HG03439 (cell line): Measurements from ENCODE around the gene PPP1R12A.
"Not testable (repeated sequence)": the region's sequence is repeated elsewhere in the genome, so short reads cannot be mapped to it uniquely, and the experiment has no call there.

Source experiments
- ATAC-seq: cut with Tn5 transposase; IDR thresholded peaks from one replicate; pipeline ENCODE4 v1.9.1; 2021; ENCODE audit warnings: mild to moderate bottlenecking, moderate library complexity; ENCODE audit not compliant: unreplicated experiment

Gene PPP1R12A

DNA sequence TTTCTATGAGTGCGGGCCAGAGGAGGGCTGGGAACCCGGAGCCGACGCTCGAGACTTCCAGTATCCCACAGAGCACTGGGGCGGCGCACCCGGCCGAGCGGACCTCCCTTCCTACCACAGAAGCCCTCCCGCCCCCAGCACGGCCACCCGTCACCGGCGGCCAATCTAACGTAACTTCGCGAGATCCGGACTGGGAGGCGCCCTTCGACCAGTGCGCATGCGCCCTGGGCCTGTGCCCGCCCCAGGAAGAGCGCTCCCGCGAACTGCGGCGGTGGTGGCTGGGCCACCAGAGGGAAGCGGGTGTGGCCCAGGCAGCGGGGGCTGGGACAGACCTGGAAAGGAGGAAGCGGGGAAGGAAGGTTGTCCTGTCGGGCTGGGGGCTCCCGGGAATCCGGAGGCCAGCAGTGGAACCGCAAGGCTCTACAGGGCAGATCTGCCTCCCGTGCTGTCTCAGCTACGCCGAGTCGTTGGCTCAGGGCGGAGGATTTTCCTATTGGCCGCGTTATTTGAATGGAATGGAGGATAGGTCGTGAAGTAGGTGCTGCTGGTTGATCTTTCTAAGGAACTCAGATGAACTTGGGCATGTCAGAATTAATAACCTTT is at the start of gene PPP1R12A:
Gene PPP1R12A, minus strand, starts transcription at position 77 of the 603 bp plus-strand sequence. CDS start 166 bp downstream, outside the sequence.
- ATAC-seq, result peak; percentile 85

DNA sequence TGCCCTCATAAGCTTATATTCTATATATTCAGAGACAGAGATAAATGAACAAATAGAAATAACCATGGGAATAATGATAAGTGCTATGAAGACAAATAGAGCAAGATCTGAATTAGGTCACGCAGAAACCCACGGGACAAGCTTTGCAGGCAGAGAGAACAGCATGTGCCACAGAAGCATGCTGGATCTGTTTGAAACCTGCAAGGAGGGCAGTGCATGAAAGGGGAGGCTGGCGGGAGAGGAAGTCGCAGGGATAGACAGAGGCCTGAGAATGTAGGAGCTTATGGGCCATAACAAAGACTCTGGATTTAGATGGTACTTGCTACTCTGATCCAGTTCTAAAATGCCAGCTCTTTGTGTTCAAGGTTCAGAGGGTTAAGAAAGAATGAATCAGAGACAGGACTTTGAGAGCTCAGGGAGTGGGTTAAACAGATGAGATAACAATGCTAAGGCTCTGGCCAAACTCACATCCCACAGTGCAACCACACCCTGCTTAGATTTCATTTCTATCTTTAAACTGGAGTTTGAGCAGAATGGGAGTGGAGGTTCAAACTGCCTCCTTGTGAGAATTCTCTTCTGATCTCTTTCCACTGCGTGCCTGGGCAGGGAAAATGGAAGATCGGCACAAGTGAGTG is 49.2 kb upstream of the PPP1R12A start:
- ATAC-seq, result no peak

DNA sequence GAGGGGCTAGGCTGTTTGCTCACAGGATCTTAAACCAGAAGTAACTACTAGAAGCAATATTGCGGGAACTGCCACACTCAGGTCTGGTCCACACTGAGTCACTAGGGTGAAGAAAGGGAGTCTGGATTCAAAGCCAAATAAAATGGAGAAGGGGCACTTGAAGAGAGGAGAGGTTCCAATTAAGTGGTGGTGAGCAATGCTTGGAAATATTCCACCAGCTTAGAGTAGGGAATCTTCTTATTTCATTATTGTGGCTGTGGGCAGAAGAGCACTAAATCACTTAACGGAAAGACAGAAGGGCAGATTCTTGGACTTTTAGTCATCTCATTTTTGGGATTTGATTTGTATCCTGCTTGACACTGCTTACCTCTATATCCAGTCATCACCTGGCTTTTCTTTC is 48.6 kb upstream of the PPP1R12A start:
- no peak for ATAC-seq

DNA sequence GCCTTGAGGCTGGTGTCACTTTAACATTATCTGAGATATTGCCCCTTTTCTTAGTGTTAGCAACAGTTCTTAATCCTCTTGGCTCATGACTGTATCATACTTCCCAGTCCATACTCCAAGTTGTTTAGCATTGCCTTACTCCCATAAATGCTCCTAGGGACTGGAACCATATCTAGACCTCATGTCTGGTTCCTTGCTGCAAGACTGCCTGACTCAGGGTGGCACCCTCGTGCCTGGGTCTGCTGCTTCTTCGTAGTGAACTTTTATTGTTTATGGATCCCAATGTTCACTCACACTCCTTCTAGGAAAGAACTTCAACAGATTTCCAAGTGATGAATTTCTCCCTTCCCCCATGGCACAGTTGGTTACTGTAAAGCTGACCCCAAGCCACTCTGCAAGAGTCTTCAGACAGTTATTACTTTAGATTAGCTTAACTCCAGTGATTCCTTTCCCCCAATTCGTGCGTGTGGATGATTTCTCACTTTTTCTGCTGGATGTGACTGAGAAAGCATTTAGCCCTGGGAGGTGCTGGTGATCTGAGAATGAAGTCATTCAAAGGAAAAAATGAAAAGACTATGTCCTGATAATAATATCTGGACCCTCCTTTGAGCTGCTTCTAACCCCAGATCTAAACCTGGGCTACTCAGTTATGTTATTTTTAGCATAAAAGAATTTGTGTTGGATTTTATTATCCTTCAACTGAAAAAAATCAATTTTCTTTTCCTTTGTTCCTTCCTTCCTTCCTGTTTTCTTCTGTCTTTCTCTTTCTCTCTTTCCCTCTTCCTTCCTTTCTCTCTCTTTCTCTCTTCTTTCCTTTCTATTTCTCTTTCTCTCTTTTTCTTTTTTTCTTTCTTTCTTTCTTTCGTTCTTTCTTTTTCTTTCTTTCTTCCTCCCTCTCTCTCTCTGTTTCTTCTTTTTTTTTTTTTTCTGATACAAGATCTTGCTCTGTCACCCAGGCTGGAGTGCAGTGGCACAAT is 47.5 kb upstream of the PPP1R12A start:
- ATAC-seq, result no peak

DNA sequence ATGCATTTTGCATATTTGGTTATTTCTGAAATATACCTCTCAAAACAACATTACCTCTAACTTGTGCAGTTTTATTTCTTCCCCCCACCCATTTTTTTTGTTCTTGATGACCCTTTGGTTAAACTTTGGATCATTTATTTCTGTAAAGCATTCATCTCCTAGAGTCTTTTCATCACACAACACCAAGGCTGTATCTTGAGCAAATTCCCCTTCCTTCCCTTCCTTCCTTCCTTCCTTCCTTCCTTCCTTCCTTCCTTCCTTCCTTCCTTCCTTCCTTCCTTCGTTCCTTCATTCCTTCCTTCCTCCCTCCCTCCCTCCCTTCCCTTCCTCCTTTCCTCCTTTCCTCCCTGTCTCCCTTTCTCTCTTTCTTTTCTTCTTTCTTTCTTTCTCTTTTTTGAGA is 43.8 kb upstream of the PPP1R12A start:
- no peak for ATAC-seq

DNA sequence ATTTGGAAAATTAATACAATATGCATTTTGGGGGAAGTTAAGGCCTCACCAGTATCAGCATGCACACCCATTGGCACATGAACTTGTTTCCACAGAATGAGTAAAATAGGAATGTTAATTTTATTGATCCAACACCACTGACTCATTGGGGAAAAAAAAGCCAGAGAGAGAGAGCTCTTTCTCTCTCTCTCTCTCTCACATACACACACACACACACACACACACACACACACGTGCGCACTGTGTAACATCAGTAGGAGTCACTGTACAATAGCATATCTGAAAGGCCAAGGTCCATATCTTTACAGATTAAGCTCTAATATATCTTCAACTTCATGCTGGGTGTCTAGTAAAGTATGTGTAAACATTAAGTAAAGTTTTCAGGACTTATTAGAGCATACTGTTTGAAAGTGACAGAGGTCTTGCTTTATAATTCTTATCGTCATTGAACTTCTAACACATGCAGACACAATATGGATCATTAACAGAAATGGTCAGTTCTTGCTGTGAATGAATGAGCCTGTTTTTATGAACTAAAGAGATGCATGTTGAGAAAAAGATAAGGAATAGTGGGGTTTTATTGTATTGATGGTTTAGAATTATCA is 43.1 kb upstream of the PPP1R12A start:
- ATAC-seq, result not testable (repeated sequence)

DNA sequence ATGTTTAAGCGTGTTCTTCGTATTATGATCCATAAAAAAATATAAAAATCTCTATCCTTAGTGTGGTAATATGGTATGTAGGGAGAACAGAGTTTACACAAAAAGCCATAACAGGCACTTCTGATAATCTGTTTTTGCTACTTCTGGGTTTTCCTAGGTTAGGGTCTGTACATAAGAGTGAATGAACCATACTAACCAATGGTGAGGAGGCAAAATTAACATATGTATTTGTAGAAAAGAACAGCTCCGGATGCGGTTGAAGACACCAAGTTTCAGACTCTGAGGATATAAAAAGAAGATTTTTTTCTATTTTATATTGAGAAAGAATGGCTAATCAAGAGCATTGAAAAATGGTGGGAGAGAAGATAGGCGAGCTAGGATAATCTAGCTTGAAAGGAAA is 40.2 kb upstream of the PPP1R12A start:
- no peak for ATAC-seq

DNA sequence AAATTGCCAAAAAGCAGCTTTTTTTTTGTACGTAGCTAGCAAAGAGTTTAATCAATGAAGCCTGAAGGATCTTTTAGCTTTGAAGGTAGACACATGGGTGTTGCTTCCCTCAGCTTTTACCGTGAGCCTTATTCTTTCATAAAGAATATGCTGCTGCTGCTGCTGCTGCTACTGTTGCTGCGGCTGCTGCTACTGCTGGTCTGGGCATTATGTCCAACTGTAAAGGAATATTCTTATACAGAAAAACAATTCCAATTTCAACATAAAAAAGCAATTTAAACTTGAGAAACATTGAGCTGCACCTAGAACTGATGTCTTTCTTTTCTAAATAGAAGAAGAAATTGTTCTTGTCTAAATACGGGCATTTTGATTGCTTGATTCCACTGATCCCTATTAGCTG is 38.9 kb upstream of the PPP1R12A start:
- no peak for ATAC-seq

DNA sequence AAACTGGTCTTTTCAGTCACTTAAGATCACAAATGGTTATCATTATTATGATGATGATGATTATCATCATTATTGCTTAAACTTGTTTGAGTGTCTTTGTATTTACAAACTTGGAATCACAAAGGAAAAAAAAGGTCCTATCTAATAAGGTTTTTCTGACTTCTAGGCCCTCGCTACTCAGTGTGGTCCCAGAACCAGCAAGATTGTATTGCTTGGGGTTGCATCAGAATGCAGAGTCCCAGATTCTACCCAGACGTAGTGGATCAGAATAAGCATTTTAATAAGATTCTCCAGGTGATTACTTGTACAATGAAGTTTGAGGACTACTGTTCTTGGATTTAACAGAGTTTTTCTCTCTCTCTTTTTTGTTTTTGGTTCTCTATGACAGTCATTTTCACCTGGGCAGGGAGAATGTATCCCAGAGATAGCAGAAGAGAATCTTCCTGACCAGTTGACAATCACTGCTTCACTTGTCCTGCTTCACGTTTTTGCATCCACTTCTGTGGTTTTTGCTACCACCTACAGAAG is 29.3 kb upstream of the PPP1R12A start:
- ATAC-seq, result no peak

DNA sequence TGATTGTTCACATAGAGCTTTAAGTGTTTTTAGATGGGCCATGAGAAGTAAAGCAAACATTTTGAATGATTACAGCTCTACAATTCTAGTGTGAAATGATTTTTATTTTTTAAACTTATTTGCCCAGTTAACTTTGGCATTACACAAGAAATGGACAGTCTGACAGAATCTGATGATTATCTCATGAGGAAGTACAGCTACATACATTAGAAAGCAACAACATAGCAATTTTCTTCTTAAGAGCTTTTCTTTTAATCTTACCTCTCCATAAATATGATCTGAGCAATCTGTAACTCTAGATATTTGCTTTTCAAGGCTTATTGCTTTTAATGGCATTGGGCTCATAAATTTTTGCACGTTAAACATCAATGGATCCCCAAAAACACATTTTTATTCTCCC is 26.5 kb upstream of the PPP1R12A start:
- no peak for ATAC-seq

DNA sequence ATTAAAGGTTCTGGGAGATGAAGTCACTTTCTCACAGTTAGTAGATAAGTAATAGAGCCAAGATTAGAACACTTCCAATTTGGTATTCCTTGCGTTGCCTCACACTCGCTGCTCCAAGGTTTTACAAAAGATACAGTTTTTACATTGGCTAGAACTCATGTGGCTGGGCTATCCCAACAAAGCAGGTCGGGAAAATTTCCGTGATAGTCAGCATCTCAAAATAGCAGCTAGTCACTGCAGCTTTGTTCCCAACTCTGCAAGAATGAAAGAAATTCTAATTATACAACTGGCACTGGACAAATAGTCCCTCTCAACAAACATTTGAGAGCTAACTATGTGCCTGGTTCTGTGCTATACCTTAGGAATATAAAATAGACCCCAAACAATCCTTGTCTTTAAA is 24.6 kb upstream of the PPP1R12A start:
- no peak for ATAC-seq

DNA sequence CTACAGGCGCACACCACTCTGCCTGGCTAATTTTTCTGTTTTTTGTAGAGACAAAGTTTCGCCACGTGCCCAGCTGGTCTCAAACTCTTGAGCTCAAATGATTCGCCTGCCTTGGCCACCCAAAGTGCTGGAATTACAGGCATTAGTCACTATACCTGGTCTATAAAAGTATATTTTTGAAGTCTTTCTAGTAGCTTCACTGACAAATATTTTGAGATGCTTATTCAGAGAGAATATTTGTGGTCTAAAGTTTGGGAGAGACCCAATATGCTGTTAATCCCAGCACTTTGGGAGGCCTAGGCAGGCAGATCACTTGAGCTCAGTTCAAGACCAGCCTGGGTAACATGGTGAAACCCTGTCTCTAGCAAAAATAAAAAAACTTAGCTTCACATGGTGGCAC is 22.0 kb upstream of the PPP1R12A start:
- no peak for ATAC-seq

DNA sequence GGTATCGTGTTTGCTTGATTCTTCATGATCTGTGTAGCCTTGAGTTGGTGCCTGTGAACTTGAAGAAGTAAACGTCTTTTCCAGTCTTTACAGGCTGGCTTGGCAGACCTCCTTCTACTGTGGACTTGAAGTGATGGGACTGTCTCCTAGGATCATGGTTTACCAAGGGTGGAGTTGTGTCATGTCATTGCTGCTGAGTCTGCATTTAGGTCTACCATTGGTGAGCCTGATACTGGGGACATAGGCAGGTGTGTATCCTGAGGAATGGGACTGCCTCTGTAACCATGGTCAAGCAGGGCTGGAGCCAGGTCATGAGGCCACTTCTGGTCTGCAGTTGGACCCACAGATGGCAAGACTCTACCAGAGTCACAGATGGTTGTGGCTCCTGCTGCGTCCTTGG is 20.7 kb upstream of the PPP1R12A start:
- no peak for ATAC-seq

DNA sequence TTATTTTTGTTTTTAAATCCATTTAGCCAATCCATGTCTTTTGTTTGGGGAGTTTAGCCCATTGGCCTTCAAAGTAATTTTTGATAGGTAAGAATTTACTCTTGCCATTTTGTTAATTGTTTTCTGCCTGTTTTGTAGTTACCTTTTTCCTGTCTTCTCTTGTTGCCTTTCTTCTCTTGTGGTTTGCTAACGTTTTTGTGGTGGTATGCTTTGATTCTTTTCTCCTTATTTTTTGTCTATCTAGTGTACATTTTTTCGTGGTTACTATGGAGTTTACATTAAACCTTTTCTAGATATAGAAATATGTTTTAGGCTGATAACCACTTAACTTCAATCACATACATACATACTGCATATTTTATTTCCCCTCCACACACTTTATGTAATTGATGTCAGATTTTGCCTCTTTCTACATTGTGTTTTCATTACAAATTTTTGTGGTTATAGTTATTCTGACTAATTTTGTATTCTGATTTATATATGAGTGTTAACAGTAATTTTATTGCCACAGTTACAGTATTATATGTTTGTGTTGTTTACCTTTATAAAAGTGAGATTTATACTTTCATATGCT is 19.2 kb upstream of the PPP1R12A start:
- no peak for ATAC-seq

DNA sequence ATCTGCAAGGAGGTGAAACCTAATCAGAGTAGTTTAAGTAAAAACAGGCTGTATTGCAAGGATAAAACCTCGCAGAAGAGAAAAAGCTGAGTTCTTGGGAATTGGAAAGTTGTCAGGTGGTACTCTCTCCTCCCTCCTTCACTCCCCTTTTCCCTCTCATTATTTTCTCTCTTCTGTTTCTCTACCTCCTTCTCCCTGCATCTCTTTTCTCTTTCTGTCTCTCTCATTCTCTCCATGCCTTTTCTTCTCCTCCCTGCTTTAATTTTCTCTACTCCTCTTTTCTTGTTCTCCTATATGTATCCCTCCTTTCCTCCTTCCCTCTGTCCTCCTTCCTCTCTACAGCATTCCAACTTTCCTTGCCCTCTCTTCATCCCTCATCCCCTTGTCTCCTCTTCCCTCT is 14.2 kb upstream of the PPP1R12A start:
- ATAC-seq, result no peak

DNA sequence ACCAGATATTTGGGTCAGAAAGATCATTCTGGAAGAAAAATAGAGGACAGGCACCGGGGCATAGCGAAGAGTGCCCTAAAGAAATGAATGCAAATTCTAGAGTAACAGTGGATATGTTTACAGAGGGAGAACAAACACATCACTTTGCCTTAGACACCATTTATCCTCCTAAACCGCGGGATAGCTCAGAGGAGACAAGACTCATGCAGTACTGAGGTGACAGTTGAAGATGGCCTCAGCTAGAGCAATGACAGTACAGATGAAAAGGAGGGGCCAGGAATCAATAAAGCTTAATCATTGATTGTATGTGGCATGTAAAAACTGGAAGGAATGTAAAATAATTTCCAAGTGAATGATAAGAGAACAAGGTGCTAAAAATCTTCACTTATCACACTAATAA is 10.5 kb upstream of the PPP1R12A start:
- ATAC-seq, result no peak

DNA sequence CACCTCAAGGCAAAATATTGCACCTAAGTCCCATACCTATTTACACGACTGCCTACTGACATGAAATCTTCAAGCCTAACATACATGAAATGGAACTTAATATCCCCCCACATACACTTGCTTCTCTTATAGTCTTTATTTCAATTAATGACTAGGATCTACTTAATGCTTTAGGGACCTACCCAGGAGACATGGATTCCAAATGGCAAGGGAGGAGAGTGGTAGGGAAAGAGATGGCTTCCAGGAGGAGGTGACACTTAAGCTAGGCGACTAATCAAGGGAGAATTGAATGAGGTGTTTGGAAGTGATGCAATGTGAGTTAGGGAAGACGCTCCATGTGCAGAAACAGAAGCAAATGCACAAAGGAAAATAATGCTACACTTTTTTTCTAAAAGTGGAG is 9.7 kb upstream of the PPP1R12A start:
- ATAC-seq, result no peak

DNA sequence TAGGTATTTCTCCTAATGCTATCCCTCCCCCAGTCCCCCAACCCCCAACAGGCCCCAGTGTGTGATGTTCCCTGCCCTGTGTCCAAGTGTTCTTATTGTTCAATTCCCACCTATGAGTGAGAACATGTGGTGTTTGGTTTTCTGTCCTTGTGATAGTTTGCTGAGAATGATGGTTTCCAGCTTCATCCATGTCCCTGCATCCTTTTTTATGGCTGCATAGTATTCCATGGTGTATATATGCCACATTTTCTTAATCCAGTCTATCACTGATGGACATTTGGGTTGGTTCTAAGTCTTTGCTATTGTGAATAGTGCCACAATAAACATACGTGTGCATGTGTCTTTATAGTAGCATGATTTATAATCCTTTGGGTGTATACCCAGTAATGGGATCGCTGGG is 7.9 kb upstream of the PPP1R12A start:
- not testable (repeated sequence) for ATAC-seq

DNA sequence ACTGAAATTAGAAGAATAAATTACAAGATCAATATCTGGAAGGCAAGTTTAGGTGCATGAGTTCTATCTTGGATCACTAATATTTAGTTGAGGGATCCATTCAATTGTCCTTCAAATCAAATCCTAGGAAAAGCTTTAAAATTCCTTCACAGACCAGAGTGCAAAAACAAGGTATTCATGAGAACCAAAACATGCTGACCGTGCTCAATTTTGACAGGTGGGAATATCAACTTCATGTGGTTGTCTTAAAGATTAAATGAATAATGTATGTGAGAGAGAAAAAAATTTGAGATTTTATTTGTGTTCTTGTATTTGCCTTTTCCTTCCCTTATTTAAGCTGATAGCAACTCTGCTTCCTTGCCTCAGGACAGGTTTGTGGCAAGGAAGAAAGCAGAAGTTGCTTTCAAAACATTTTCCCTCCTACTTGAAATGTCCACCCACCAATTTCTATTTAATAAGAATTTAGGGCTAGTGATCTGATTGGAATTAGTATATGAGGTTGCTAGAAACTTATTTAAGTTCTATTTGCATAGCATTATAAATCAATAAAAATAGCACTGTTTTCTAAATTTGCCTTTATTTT is 4.9 kb upstream of the PPP1R12A start:
- ATAC-seq, result no peak

DNA sequence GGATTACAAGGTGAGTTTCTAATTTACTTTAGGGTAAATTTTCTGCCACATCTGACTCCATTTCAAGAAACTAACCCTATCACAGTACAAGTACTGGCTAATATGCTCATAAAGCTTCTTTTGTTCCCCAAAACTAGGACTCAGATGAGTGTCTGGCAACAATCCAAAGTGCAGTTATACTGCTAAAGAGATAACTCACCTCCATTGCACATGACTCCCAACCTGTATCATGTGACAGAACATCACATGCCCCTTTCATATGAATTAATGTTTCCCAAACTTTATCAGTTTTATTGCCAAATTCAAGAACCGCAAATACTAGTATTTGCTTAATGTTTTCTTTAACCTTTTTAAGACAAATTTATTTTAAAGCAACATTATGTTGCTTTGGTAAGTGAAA is 3.9 kb upstream of the PPP1R12A start:
- ATAC-seq, result no peak
